Gastrocnemius medialis (tissue), 4 donors: ENCODE measurements around the gene NUP88.

ENCODE experiments used
- CTCF ChIP-seq, 5 experiments: fragments of 450-650 bp in 3 of 5; fragments of 200-600 bp in 2 of 5; sonication (generic) in 2 of 5; IDR thresholded peaks in 4 of 5; conservative IDR thresholded peaks in 1 of 5; 1 replicate in 4 of 5; 2 replicates in 1 of 5; pipeline ENCODE4 v1.5.1; 2016 to 2019; ENCODE audit warnings: antibody characterized with exemption in 5 of 5, mild to moderate bottlenecking in 3 of 5, moderate library complexity in 3 of 5
- POLR2A ChIP-seq, 2 donors: fragments of 450-650 bp; IDR thresholded peaks; one replicate each; pipeline ENCODE4 v1.6.1; 2017; ENCODE audit warnings: antibody characterized with exemption in 2 of 2, mild to moderate bottlenecking in 2 of 2, moderate library complexity in 2 of 2

- no peak for TF ChIP-seq CTCF (IDR thresholded peaks at IDR 0.05 in 4 of 5, conservative IDR thresholded peaks at IDR 0.05 in 1 of 5)
- no peak for TF ChIP-seq POLR2A (IDR thresholded peaks at IDR 0.05)
These were observed 48.6 kb upstream of the NUP88 start for GRCh38 chr17:5468075-5468473.
